Astrocyte of the spinal cord (primary cell): ENCODE results near the gene NRBF2.

ENCODE experiments used
- DNase-seq: peaks from one replicate; pipeline ENCODE4 v3.0.0; 2011; ENCODE audit warnings: low read depth, low spot score
- H3K4me3 ChIP-seq: 2 replicates; pipeline ENCODE4 v1.5.1; 2011; ENCODE audit warnings: low read depth, mild to moderate bottlenecking, low read length, moderate library complexity
- CTCF ChIP-seq: IDR thresholded peaks from 2 replicates; pipeline ENCODE4 v1.5.1; 2012; ENCODE audit warnings: low read depth, mild to moderate bottlenecking, low read length, inconsistent platforms
- in situ Hi-C: cut with HindIII; loops from 2 replicates; pipeline ENCODE4 v1.10.0; 2017; ENCODE audit warnings: low sequenced_read_pairs

NRBF2 gene

DNA sequence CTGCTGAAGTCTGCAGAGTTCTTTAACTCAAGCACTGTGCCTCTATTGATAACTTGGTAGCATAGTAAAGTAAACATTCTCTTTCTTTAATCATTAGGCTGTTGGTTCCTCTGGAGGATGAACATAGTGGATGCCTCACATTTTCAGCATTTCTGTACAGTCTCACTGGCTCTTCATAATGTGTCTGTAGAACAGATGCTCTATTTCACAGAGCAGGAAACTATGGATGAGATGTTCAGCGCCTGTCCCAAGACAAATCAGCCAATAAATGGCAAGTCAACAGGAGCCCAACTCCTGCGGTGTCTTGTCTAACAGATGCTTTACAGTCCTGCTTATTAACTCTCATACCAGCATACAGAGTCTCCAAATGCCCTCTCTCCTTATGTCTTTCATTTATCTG lies 36.5 kb downstream of the NRBF2 start:
- DNase-seq, result no peak
- in situ Hi-C loops, result no loop called here
- TF ChIP-seq CTCF, result no peak
- H3K4me3 ChIP-seq, result no peak overlapping the region

DNA sequence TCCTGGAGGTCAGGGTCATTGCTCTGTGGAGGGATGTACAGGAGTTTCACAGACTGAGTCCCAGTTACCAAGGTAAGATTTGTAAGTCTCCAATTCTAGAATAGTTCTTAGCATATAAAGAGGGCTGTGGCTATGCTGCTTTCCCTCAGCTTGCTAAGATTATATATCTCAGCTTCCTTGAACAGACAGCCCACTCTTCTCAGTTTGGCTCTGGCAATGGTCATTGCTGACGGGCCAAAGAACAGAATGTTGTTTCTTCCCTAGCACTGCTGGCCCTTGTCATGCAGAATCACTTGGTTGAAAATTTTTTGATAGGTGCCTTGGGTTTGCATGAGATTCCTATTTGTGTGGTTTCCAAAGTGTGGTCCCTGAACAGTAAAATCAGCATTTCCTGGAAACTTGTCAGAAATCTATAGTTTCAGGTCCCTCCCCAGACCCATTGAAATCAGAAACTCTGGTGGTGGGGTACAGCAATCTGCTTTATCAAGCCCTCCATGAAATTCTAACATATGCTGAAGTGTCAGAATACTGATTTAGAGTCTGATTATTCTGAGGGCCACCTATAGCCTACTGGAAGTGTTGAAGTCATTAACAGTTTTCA lies 38.2 kb downstream of the NRBF2 start:
- no peak for TF ChIP-seq CTCF
- no peak for DNase-seq
- in situ Hi-C loops, result no loop called here
- no peak overlapping the region for H3K4me3 ChIP-seq

DNA sequence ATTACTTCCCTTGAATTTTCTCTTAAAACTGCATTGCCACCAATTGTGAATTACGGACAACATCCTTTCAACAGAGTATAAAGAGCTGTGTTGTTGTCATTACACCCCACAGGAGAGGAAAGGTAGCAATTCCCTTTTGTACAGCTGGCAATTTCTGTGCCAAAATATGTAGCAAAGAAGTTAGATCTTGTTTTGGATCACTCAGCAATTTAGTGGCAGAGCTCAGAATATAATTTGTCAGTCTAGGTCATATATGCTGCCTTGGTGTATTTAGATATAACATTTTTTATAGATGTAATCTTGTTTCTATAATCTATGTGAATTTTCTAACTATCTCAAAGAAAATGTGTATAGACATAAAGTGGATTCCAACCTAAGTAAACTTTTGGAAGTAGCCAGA lies 38.8 kb downstream of the NRBF2 start:
- H3K4me3 ChIP-seq, result no peak overlapping the region
- no peak for DNase-seq
- no peak for TF ChIP-seq CTCF
- in situ Hi-C loops, result no loop called here

GRCh38 chr10:63173468-63174232 lies 40.5 kb downstream of the NRBF2 start:
- TF ChIP-seq CTCF, result no peak
- no peak overlapping the region for H3K4me3 ChIP-seq
- DNase-seq, result no peak
- in situ Hi-C loops, result no loop called here

GRCh38 chr10:63175534-63175933 lies 42.4 kb downstream of the NRBF2 start:
- in situ Hi-C loops, result no loop called here
- no peak overlapping the region for H3K4me3 ChIP-seq
- DNase-seq, result no peak
- no peak for TF ChIP-seq CTCF

DNA sequence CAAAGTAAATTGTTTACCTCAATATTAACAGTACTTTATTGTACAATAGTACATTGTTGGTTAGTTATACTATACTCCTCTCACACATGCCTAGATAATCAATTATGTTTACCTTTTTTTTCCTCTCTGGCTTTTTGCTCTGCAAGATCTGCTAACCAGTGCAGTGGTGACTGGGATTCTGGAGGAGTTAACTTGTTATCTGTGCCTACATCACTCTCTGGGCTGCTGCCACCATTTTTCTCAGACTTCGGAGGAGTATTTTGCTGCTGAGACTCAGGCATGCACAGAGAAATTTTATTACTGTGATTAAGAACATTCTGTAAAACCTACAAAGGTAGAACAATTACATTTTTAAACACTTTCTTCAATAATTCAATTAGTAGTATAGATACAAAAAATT lies 59.7 kb downstream of the NRBF2 start:
- no peak overlapping the region for H3K4me3 ChIP-seq
- no peak for TF ChIP-seq CTCF
- DNase-seq, result no peak
- in situ Hi-C loops, result no loop called here
